DMS 273 treated with DMSO at 0.1 percent for 48 hours (cell line): ENCODE data around the gene GPR146.
"Not testable (repeated sequence)": the region's sequence is repeated elsewhere in the genome, so short reads cannot be mapped to it uniquely, and the experiment has no call there.

Experiments
- DNase-seq: peaks from one replicate; lab custom pipeline; 2025; lab: John Stamatoyannopoulos, UW

Gene GPR146

GRCh38 chr7:1044189-1045068 is at the start of gene GPR146:
Gene GPR146 (plus strand): TSS chr7:1044546. CDS start chr7:1057516, 12,970 bp downstream.
- DNase-seq, result peak; percentile 95

GRCh38 chr7:994592-995308 is 49.6 kb upstream of the GPR146 start:
- no peak for DNase-seq

- DNase-seq, result no peak
These were observed 48.8 kb upstream of the GPR146 start for GRCh38 chr7:995571-995970.

- DNase-seq, result no peak
These were observed 48.1 kb upstream of the GPR146 start for GRCh38 chr7:996079-996872.

- DNase-seq, result no peak
These were observed 46.6 kb upstream of the GPR146 start for GRCh38 chr7:997404-998395.

GRCh38 chr7:999149-999879 is 45.0 kb upstream of the GPR146 start:
- DNase-seq, result no peak

- no peak for DNase-seq
These were observed 44.1 kb upstream of the GPR146 start for GRCh38 chr7:999941-1000935.

- not testable (repeated sequence) for DNase-seq
These were observed 43.1 kb upstream of the GPR146 start for GRCh38 chr7:1001069-1001770.

- not testable (repeated sequence) for DNase-seq
These were observed 42.3 kb upstream of the GPR146 start for GRCh38 chr7:1002026-1002425.

- not testable (repeated sequence) for DNase-seq
These were observed 41.9 kb upstream of the GPR146 start for GRCh38 chr7:1002445-1002844.

- no peak for DNase-seq
These were observed 40.1 kb upstream of the GPR146 start for GRCh38 chr7:1004018-1004852.

- DNase-seq, result no peak
These were observed 39.0 kb upstream of the GPR146 start for GRCh38 chr7:1005303-1005702.

- no peak for DNase-seq
These were observed 36.4 kb upstream of the GPR146 start for GRCh38 chr7:1007901-1008300.

GRCh38 chr7:1008733-1009363 is 35.5 kb upstream of the GPR146 start:
- DNase-seq, result no peak

- DNase-seq, result no peak
These were observed 34.6 kb upstream of the GPR146 start for GRCh38 chr7:1009747-1010146.

- DNase-seq, result no peak
These were observed 34.1 kb upstream of the GPR146 start for GRCh38 chr7:1010226-1010625.
